ENCODE data around the gene GNAI1. TPM values are rescaled to one million over a fixed set of nuclear protein-coding genes. Genes with fewer than 3 reads are reported as not detected.

Gene GNAI1
- polyA plus RNA-seq, 2 of the 4 experiments (the other 2 are of a cell fraction) = 46.3 to 96.3 TPM

DNA sequence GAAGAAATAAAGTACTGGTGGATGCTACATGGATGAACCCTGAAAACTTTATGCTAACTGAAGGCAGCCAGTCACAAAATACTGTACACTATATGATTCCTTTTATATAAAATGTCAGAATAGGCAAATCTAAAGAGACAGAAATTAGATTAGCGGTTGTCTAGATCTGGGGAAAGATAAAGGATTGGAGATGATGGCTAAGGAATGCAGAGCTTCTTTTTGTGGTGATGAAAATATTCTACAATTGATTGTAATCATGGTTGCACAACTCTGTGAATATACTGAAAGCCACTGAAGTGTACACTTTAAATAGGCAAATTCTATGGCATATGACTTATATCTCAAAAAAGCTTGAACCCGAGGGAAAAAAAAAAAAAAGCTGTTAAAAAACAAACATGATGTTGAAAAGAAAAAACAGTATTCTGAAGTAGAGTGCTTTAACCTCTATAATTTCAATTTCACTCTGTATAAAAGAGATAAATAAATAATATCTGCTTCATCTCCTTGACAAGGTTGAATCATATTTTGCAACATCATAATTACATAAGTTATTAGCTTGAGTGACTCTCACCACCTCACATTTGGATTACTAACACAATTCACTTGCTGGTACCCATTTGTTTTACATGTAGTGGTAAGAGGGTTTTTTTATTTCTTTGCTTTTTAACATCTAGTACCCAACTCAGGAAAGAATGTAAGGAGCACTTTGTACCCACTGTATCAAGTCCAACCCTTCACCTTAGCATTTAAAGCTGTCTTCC is 2.8 kb upstream of the GNAI1 start (continued):
- TF ChIP-seq RAD21 (conservative IDR thresholded peaks at IDR 0.05 in 1 of 2, IDR thresholded peaks at IDR 0.05 in 1 of 2) (no peak), BCL3 (IDR thresholded peaks at IDR 0.05) (no peak)

GRCh38 chr7:80132594-80132993 is 2.0 kb upstream of the GNAI1 start:
- Histone ChIP-seq H3K4me1 (peaks cover 18% of the 10 kb centered on the region), H3K4me3 (no peak overlapping the region), H3K4me2 (no peak overlapping the region), H3K27ac (no peak overlapping the region), H3K9me3 (no peaks in the 10 kb centered on the region)
- 84% methylated on average over 3 of the region's 3 CpGs for WGBS (ENCODE audit: missing lambda C conversion rate)
- POLR2A ChIA-PET = no interaction called here
- CTCF ChIA-PET = interaction anchor here (0.7 to 1.3 kb wide), 4 partner anchors 12 to 261 kb away, joined by 3 to 4 read pairs (median 4); no protein-coding TSS in a partner anchor
- FAIRE-seq = no peak
- ATAC-seq = no peak
- no peak for DNase-seq (ENCODE audit: low read depth in 1 of 2, low spot score in 1 of 2)
- no peak for TF ChIP-seq MYC (IDR thresholded peaks at IDR 0.05; ENCODE audit: borderline replicate concordance, low read length)
- no peak for TF ChIP-seq CBX2 (IDR thresholded peaks at IDR 0.05; ENCODE audit: borderline replicate concordance, low read depth)
- no peak for TF ChIP-seq MAX (IDR thresholded peaks at IDR 0.05)
- TF ChIP-seq CBX8 (IDR thresholded peaks at IDR 0.05) = no peak
- no peak for TF ChIP-seq PHF8 (IDR thresholded peaks at IDR 0.05; ENCODE audit: borderline replicate concordance, low read depth)
- no peak for TF ChIP-seq RFX5 (IDR thresholded peaks at IDR 0.05)
- TF ChIP-seq TFCP2L1 (CRISPR knock-in tag; IDR thresholded peaks at IDR 0.05) = no peak
- no peak for TF ChIP-seq BCL3 (IDR thresholded peaks at IDR 0.05)
- no peak for TF ChIP-seq FOXS1 (CRISPR knock-in tag; IDR thresholded peaks at IDR 0.05)
- TF ChIP-seq MAFK (IDR thresholded peaks at IDR 0.05; ENCODE audit: partially characterized antibody) = no peak
- no peak for TF ChIP-seq GATA3 (IDR thresholded peaks at IDR 0.05; ENCODE audit: borderline replicate concordance)
- no peak for TF ChIP-seq PBX3 (IDR thresholded peaks at IDR 0.05)
- TF ChIP-seq JUNB (IDR thresholded peaks at IDR 0.05) = no peak
- no peak for TF ChIP-seq MAZ (IDR thresholded peaks at IDR 0.05; ENCODE audit: borderline replicate concordance, low read depth, low read length)
- no peak for TF ChIP-seq HMGXB4 (CRISPR knock-in tag; IDR thresholded peaks at IDR 0.05; ENCODE audit: borderline replicate concordance)
- TF ChIP-seq, protein P1, sequence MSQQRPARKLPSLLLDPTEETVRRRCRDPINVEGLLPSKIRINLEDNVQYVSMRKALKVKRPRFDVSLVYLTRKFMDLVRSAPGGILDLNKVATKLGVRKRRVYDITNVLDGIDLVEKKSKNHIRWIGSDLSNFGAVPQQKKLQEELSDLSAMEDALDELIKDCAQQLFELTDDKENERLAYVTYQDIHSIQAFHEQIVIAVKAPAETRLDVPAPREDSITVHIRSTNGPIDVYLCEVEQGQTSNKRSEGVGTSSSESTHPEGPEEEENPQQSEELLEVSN (IDR thresholded peaks at IDR 0.05; ENCODE audit: borderline replicate concordance, low read depth) = no peak
- no peak for TF ChIP-seq RNF2 (IDR thresholded peaks at IDR 0.05; ENCODE audit: borderline replicate concordance, low read depth)

Measured in A549 (cell line).